Immature natural killer cell (primary cell): ENCODE results near the gene SEPTIN14. TPM values are rescaled to one million over a fixed set of nuclear protein-coding genes. Genes with fewer than 3 reads are reported as not detected.
"Not testable (repeated sequence)": the region's sequence is repeated elsewhere in the genome, so short reads cannot be mapped to it uniquely, and the experiment has no call there.

Experiments used
- DNase-seq, 3 donors: peaks; one replicate each; pipeline ENCODE4 v3.0.0; 2022; ENCODE audit warnings: mixed read lengths in 1 of 3
- H3K27ac Mint-ChIP-seq, 6 donors: one replicate each; pipeline ENCODE4 v1.8.0; 2020; ENCODE audit warnings: mixed read lengths in 6 of 6, mild to moderate bottlenecking in 5 of 6, inconsistent platforms in 4 of 6, moderate library complexity in 3 of 6
- H3K27me3 Mint-ChIP-seq, 3 donors: one replicate each; pipeline ENCODE4 v1.8.0; 2020 to 2021; ENCODE audit warnings: low read depth in 3 of 3, mild to moderate bottlenecking in 3 of 3, mixed read lengths in 3 of 3, moderate library complexity in 3 of 3, inconsistent platforms in 1 of 3
- H3K36me3 Mint-ChIP-seq, 3 donors: one replicate each; pipeline ENCODE4 v1.8.0; 2020; ENCODE audit warnings: mixed read lengths in 3 of 3, inconsistent platforms in 2 of 3, mild to moderate bottlenecking in 2 of 3
- H3K4me1 Mint-ChIP-seq, 2 donors: one replicate each; pipeline ENCODE4 v1.8.0; 2020; ENCODE audit warnings: inconsistent platforms in 2 of 2, mild to moderate bottlenecking in 2 of 2, mixed read lengths in 2 of 2, moderate library complexity in 1 of 2
- H3K4me3 Mint-ChIP-seq, 5 donors: one replicate each; pipeline ENCODE4 v1.8.0; 2020; ENCODE audit warnings: mild to moderate bottlenecking in 5 of 5, mixed read lengths in 5 of 5, inconsistent platforms in 3 of 5, moderate library complexity in 3 of 5
- H3K9me3 Mint-ChIP-seq, 6 donors: one replicate each; pipeline ENCODE4 v1.8.0; 2020; ENCODE audit warnings: mild to moderate bottlenecking in 6 of 6, mixed read lengths in 6 of 6, inconsistent platforms in 4 of 6, moderate library complexity in 3 of 6
- polyA plus RNA-seq, 3 donors: library from polyadenylated mRNA; unstranded; fragments of 300-500 nt; fragmentation: Illumina TruSeq; gene quantifications; one replicate each; pipeline ENCODE4 v1.2.3, GENCODE V29; 2021

The SEPTIN14 gene
- polyA plus RNA-seq, 3 donors from 2014 or later, result not detected

DNA sequence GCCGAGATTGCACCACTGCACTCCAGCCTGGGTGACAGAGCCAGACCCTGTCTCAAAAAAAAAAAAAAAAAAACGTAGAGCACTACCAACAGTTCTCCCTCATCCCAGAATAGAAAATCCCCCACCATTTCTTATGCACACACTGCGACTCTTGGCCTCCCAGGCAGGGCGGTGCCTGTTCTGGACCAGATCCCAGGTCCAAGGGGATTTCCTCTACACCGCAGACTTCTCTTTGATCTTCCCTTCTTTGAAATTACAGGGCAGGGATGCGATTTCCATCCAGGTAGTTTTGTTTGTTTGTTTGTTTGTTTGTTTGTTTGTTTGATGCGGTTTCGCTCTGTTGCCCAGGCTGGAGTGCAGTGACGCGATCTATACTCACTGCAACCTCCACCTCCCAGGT is 91.8 kb downstream of the SEPTIN14 start:
- Mint-ChIP-seq H3K27me3 (no peaks in the 10 kb centered on the region), H3K36me3 (no peaks in the 10 kb centered on the region), H3K4me1 (no peaks in the 10 kb centered on the region), H3K4me3 (no peak overlapping the region), H3K9me3 (no peaks in the 10 kb centered on the region), H3K27ac (no peak overlapping the region)
- no peak for DNase-seq

GRCh38 chr7:55753274-55753862 is 109.2 kb downstream of the SEPTIN14 start:
- not testable (repeated sequence) for H3K4me3 Mint-ChIP-seq, H3K27ac Mint-ChIP-seq, H3K4me1 Mint-ChIP-seq, H3K36me3 Mint-ChIP-seq, H3K27me3 Mint-ChIP-seq, H3K9me3 Mint-ChIP-seq, DNase-seq

- H3K4me3 Mint-ChIP-seq, H3K36me3 Mint-ChIP-seq, H3K4me1 Mint-ChIP-seq, H3K27ac Mint-ChIP-seq, H3K27me3 Mint-ChIP-seq, DNase-seq, H3K9me3 Mint-ChIP-seq: not testable (repeated sequence)
Measured at GRCh38 chr7:55744706-55745105, 117.8 kb downstream of the SEPTIN14 start.

Other genes starting within 250 kb of the SEPTIN14 start
- gene ZNF713, start 24.7 kb upstream of the SEPTIN14 start, polyA plus RNA-seq, result 1 to 10 TPM in 2 of 3 donors, not detected in 1; 1.2 to 4.3 TPM
- gene MRPS17, start 89.1 kb upstream of the SEPTIN14 start, polyA plus RNA-seq, result 10 to 100 TPM; 13.8 to 20.2 (median 16.4) TPM
- 10 to 100 TPM; 37.6 to 58.6 (median 54.1) TPM for gene NIPSNAP2, start 101.8 kb upstream of the SEPTIN14 start, polyA plus RNA-seq
- gene PSPH, start 188.7 kb upstream of the SEPTIN14 start, polyA plus RNA-seq, result 1 to 10 TPM; 3.2 to 6.8 (median 5.1) TPM
- gene CCT6A, start 189.0 kb upstream of the SEPTIN14 start, polyA plus RNA-seq, result 10 to 100 TPM; 64.6 to 91.0 (median 77.6) TPM
- 100 to 1,000 TPM in 2 of 3 donors, 10 to 100 TPM in 1; 86.1 to 198 (median 188) TPM for gene SUMF2, start 201.5 kb upstream of the SEPTIN14 start, polyA plus RNA-seq
- gene PHKG1, start 230.2 kb upstream of the SEPTIN14 start, polyA plus RNA-seq, result under 1 TPM in 2 of 3 donors, not detected in 1; 0.10 to 0.16 TPM
- 100 to 1,000 TPM; 512 to 798 (median 585) TPM for gene CHCHD2, start 243.7 kb upstream of the SEPTIN14 start, polyA plus RNA-seq